ENCODE measurements around the gene SCYGR2.
"Not testable (repeated sequence)": the region's sequence is repeated elsewhere in the genome, so short reads cannot be mapped to it uniquely, and the experiment has no call there.

SCYGR2 gene, protein sequence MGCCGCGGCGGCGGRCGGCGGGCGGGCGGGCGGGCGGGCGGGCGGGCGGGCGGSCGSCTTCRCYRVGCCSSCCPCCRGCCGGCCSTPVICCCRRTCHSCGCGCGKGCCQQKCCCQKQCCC

DNA sequence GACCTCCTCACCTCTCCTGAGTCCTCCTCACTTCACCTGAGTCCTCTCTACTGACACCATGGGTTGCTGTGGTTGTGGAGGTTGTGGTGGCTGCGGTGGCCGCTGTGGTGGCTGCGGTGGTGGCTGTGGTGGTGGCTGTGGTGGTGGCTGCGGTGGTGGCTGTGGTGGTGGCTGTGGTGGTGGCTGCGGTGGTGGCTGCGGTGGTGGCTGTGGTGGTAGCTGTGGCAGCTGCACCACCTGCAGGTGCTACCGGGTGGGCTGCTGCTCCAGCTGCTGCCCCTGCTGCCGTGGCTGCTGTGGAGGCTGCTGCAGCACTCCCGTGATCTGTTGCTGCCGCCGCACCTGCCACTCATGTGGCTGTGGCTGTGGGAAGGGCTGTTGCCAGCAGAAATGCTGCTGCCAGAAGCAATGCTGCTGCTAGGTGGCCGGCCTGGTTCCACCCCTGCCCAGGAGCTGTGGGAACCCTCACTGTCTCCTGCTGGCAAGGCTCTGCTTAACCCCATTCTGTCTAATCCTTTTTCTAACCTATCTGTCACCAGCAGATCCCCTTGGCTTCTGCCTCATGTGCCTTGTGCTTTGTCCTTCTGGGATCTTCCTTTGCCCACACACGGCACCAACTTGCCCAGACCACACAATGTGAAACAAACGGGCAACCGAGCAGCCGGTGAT is at the start of gene SCYGR2:
SCYGR2 (plus strand) TSS at position 59 of the 669 bp plus-strand sequence; CDS start at position 59, 0 bp downstream.
- DNase-seq, result not testable (repeated sequence)

DNA sequence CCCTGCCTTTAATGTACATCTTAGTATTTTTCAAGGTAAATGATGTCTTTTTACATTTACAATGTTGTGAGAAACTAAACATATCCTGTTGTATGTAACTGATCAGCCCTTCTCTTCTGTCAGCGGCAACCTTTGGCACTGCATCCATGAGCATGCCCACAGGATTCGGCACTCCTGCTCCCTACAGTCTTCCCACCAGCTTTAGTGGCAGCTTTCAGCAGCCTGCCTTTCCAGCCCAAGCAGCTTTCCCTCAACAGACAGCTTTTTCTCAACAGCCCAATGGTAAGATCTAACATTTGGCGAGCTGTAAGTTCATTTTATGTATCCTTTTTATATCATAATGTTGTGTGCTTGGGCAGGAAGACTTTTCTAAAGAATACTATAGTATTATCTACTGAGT is 46.9 kb upstream of the SCYGR2 start:
- DNase-seq, result no peak

DNA sequence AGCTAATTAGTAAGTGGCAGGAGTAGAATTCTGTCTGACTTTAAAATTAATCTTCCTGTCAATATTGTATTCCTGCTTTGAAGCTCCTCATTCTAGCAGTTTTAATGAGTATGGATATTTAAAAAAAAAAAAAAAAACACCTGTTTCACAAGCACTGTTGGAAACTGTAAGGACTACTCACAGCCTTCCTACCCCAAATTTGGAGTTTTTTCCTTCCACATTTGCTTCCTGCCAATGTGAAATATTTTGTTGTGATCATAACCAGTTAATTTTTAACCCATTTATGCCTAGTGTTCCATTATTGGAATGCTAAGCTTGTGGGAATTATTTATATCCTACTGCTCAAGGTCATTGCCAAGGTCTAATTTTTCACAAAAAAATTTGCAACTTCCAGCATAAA is 36.1 kb upstream of the SCYGR2 start:
- no peak for DNase-seq

DNA sequence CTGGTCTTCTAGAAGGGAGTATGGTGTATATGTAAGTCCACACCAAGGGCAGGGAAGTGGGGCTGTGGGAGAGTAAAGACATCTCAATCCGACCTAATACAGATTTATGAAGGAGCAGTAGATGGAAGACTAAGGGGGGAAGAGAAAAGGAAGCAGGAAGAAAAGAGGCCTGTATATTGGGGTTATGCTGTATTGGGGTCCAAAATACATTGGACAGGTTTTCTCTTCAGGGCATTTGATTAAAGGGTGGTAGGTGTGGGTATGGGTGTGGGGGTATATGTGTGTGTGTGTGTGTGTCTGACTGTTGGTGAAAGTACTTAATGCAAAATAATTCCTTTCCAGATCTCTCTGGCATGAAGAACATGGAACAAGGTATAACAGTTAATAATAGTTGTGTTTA is 33.6 kb upstream of the SCYGR2 start:
- no peak for DNase-seq

DNA sequence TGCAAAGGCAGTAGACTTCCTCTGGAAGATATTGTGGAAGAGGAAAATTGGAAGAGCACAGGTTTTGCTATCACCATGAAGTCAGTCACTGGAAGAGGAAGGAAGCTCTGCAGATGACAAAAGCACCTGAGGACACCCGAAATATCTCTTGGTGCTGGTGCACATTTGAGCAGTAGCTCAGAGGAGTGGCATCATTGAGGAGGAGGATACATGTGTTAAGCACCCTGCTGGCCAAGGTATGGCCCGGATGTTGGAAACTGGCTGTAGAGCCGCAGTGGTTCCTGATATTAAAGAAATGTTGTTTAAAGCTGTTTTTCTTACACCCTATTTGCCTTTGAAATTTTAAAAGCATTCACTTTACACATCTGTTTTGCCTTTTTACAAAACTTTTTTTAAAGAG is 32.7 kb upstream of the SCYGR2 start:
- DNase-seq, result no peak

DNA sequence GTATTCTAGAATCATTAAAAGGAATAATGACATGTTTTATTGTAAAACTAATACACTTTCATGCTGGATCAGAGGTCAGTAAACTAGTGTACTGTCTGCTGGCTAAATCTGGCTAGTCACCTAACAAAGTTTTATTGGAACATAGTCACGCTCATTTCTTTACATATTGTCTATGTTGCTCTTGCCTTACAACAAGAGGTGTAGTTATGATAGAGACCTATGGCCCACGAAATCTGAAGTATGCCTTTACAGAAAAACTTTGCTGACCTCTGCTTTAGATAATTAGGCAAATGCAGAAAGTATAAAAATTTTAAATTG is 29.9 kb upstream of the SCYGR2 start:
- no peak for DNase-seq

DNA sequence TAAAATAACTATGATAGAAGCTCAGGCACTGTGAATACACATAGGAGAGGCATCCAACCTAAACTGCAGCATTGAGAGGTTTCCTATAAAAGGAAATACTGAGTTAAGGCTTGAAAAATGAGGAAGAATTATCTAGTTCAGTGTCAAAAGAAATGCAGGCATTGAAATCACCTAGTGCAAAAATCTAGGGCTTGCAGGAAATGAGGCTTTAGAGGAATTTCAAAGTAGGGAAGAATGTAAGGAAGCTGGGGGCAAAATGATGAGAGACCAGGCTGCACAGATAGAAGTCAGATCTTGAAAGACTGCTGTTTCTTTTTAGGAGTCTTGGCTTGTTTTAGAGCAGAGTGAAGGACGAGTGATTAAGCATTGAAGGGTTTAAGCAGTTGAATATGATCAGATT is 28.1 kb upstream of the SCYGR2 start:
- no peak for DNase-seq

DNA sequence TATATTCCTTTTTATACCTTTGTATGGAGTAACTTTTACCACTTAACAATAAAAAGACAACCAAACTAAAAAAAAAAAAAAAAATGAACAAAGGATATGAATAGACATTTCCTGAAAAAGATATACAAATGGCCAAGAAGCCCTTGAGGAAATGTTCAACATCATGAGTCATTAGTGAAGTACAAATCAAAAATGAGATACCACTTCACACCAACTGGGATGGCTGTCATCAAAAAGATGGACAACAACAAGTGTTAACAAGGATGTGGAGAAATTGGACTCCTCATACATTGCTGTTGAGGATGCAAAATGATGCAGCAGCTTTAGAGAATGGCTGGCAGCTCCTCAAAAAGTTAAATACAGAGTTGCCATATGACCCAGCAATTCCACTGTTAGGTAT is 22.6 kb upstream of the SCYGR2 start:
- DNase-seq, result no peak

DNA sequence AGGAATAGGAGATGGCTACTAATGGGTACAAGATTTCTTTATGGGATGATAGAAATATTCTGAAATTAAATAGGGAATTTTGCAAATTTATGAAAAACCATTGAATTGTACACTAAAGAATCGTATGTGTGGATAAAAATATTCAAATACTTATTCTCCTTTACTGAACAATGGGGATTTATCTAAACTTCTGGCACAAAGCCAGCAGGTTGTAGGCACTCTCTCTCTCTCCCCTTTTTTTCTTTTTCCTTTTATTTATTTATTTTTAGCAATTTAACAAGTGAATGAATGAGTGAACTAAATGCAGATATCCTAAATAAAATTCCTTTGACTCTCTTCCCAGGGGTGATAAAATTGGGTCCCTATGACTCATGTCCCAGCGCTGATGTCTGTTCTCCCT is 21.9 kb upstream of the SCYGR2 start:
- no peak for DNase-seq

DNA sequence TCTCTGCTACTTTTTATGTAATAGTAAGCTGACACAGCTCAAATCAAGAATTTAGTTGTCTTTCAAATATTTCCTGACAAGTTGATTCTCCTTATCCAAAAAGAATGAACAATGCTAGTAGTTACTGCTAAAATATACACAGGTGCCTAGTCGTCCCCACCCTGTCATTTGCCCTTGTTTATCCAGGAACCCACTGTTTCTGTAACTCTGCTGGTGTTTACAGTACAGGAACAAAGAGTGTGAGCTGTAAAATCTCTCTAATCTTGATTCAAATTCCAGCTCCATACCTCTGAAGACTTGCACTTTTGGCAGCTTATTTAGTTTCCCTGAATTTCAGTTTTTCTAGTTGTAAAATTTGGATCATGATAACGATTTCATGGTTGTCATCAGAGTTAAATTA is 21.1 kb upstream of the SCYGR2 start:
- no peak for DNase-seq

DNA sequence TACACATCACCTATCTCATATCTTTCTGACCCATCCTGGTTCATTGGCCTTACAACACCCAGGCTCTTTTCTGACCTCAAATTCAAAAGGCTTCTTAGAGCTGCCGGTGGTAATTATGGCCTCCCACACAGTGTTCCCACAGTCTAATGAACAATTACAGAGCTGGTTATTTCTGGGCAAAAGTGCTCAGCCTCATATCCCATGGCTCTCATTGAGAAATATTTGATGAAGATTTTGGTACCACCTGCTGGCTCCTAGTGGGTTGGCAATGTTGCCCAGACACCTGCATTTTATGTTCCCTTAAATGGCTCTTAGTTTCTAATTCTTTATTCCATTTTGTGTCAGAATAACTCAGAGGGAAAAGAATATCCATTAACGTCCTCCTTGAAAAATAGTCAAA is 20.1 kb upstream of the SCYGR2 start:
- no peak for DNase-seq

DNA sequence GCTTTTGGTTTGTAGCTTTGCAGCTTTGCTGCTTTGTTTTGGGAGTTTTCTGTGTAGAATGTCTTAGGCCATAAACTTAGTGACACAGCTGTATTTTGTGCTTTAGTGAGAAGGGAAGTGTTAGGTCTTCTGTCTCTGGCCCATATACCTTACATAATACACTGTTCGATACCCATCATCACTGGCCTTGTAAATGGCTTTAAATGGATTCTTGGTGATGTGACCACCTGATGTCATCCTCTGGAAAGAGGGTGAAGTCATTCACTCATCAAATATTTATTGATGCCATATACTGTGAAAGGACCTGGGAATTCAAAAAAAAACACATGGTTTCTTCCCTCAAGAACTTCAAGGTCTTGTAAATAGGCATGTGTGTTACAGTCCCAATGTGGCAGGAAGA is 18.9 kb upstream of the SCYGR2 start:
- no peak for DNase-seq

DNA sequence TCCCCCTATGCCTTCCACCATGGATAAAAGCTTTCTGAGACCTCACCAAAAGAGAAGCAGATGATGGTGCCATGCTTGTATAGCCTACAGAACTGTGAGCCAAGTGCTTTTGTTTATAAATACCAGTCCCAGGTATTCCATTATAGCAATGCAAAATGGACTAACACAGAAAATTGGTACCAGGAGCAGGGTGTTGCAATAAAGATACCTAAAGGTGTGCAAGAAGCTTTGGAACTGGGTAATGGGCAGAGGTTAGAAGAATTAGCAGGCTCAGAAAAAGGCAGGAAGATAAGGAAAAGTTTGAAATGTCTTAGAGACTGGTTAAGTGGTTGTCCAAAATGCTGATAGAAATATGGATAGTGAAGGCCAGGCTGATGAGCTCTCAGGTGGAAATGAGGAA is 16.3 kb upstream of the SCYGR2 start:
- DNase-seq, result no peak

DNA sequence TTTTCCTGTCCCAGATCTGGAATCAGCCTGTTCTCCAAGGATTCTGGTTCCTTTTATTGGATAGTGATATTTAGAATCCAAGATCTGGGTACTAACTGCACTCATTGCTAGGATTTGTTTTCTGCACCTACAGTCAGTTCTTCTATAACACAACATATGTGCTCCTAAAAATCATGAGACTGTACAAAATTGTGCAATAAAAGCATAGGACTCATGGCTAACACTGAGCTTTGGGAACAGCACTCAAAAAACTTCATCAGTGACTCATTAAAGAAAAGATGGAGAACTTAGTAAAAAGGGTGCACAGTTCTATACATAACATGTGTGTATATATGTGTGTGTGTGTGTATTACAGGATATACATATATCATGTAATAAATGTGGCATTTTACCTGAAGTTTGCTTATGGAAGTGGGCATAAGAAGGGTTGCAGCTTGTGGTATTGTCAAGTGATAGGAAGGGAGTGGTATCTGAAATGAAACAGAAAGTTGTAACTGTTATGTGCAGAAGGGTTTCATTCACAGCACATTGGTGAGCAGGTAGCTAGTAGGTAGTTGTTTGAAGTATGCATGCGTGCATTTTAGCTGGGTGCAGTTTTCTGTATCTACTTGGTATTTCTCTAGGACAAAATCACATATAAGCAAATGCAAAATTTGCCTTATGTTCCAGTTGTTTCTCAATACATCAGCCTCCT is 5.9 kb upstream of the SCYGR2 start:
- DNase-seq, result no peak

DNA sequence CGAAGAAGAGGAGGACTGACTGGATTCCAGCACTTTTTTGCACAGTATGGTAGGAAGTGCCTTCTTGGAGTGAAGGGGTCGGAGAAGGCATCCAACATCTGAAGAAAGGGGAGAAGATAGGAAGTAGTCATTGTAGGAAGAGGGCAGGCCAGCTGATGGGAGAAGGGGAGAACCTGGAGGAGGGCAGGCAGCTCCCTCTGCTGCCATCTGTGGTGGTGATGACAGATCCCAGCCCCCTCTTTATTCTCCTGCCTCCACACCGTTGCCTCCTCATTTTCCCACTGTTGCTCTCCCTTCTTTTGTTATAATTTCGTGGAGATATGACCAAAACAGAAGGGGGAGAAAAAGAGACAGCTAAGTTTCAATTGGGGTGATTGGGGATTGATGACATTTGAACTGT is 2.9 kb upstream of the SCYGR2 start:
- no peak for DNase-seq

DNA sequence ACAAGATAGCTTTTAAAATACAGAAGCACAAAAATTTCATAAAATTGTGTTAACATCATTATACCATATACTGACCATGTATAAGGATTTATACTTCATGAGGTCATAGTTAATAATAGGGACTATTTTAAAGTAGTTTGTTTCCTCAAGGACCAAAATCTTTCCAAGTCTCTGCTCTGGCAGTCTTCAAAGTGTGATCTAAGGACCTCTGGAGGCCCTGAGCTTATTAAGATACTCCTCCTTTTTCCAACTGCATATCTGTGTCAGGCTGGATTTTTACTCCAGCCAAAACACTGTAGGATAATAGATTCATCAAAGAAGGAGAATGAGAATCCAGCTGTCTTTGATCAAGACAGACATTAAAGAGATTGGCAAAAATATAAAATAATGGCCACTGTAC is 1.7 kb upstream of the SCYGR2 start:
- DNase-seq, result no peak

DNA sequence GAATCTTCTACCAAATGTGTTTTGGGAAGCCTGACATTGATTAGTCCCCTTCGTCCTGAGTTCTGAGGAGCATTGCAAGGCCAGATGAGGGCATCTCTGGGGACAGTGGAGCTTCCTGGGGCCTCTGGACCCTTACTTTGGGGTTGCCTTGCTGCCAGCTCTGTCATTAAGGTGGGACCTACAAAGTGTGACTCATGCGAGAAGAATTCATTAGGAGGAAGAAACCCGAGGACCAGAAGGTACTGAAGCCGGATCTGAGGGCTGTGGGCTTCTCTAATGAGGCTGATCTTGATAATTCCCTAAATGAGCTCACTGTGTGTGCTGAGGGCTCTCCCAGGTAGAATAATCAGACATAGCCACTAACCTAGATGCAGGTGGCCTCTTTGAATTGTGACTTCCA is 695 bp upstream of the SCYGR2 start:
- DNase-seq, result no peak

DNA sequence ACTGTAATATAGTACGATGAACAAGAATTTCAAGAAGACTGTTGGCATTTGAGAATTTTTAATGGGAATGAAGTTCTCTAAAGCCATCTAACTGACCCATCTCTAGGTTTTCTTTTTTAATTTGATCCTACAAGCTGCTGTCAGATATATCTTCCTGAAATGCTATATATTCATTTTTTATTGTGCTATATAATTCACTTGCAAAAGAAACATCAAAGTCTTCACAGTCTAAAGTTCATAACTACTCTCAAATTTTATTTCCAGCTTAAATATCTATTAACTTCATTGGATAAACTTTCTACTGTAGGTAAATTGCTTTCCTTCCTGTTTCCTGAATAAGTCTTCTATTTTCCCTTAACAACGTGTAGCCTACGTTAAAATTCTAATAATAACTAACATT is 3.7 kb downstream of the SCYGR2 start:
- DNase-seq, result no peak

DNA sequence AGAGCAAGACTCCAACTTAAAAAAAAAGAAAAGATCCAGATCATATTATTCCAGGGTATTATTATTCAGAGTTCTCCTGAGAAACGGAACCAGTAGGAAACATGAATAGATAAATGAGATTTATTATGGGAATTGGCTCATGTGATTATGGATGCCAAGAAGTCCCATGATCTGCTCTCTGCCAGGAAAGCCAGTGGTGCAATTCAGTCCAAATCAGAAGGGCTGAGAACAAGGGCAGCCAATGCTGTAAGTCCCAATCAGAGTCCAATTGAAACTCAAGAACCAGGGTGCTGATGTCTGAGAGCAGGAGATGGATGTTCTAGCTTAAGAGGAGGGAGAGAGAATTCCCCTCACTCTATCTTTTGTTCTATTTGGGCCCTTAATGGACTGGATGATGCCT is 7.8 kb downstream of the SCYGR2 start:
- no peak for DNase-seq

DNA sequence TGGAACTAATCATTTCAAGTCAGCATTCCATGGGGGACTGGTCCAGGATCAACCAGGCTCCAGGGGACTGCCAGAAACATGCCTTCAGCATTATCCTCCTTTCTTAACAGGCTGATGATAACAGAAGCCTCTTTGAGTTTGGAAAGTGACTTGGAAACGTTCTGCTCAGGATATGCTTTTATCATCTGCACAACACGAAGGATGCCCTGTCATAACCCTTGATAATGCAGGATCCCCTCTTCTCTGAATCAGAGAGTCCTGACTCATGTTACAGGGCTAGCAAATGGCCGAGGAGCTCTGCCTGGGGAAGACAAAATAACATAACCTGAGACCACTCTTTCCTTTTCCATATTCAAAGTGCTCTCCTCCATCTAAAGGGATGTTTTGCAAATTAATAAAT is 9.2 kb downstream of the SCYGR2 start:
- DNase-seq, result no peak

DNA sequence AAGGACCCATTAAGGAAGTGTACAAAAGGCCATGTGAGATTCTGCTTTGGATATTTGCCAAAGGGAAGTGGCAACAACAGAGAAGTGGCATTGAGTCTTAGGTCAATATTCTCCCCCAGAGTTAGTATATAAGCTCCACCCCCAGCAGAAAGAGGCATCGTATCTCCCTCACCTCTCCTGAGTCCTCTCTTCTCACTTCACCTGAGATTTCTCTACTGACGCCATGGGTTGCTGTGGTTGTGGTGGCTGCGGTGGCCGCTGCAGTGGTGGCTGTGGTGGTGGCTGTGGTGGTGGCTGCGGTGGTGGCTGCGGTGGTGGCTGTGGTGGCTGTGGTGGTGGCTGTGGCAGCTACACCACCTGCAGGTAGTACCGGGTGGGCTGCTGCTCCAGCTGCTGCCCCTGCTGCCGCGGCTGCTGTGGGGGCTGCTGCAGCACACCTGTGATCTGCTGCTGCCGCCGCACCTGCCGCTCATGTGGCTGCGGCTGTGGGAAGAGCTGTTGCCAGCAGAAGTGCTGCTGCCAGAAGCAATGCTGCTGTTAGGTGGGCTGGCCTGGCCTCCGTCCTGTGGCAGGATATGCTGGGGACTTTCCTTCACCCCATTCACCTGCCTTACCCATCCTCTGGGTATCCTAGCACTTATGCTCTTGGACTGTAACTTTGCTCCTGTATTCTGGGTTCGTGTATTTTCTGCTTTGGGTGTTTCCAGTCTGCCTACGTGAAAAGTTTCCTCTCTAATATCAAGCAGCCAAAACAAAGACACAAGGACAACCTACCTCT is 10.1 kb downstream of the SCYGR2 start:
- no peak for DNase-seq

DNA sequence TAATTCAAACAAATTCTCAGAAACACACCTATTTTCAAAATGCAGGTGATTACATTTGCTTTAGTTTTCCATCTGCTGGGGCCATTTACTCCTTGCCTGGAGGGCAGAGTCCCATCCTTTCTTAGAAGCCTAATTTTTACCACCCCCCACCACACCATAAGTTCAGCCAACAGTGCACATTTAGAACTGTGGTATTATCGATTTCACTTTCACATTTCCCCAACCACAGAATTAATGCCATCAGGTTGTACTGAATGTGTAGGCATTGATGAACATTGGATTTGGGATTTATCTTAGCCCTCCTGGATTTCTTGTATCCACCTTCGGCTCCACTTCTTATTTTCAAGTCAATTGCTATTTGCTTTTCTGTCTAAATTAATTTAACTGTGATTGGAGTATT is 11.4 kb downstream of the SCYGR2 start:
- no peak for DNase-seq

DNA sequence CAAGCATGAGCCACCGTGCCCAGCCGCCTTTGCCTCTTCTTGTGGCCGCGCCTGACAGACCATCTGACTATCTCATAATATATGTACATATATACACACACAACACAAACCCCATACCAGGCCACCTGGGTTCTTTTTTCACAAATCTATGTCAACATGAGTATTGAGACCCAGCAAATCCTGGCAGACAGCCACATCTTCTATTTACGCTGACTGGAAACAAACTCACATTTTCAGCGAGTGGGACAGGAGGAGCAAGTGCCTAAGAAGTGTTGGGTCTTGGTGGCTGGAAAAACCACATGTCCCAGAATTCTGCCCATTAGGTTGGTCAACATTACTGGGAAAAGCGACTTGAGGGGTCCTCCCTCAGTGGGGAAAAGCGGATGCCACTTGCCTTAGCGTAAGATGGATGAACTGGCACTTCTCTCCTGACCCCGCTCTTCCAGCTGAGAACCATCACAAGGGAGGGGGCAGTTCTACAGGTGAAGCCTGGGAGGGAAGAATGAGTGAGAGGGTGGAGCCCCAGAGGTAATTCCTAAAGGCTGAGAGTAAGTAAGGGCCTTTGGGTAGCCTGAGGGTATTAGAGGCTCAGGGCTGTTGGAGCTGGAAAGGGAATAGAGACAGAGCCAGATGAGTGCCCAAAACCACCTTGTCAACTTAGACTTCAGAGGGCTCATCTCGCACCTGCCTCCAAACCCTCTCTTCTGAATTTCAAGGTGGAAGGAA is 14.0 kb downstream of the SCYGR2 start:
- DNase-seq, result peak; percentile 61

DNA sequence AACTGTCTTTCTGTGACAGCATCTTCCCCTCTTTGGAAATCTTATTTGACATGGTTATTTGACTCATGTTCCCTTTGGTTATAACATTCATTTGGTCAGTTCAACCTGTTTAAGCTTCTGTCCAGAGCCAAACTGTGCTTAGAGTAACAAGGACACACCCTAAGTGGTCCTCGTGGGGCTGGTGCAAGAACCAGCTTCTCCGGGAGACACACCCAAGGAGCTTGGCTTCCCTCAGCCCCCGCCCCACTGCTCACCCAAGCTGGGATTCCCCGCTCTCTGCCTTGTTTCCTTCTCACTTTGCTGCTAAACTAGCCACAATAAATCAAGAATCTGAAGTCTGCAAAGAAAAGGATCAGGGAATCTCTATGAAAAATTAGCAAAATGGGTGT is 14.6 kb downstream of the SCYGR2 start:
- no peak for DNase-seq

Data from COR-L47 (cell line).